PC-3 (cell line): Measurements from ENCODE around the gene ZNF45.

ENCODE experiments used
- EZH2 ChIP-seq: fragments of 300-600 bp; sonication (generic); IDR thresholded peaks from one replicate; pipeline ENCODE4 v1.6.1; 2017; ENCODE audit warnings: antibody characterized with exemption, mild to moderate bottlenecking, low read length; ENCODE audit not compliant: unreplicated experiment
- TF ChIP-seq, protein P1 (sequence below): fragments of 300-600 bp; sonication (generic); conservative IDR thresholded peaks from 2 replicates; pipeline ENCODE4 v1.5.1; 2017; ENCODE audit warnings: antibody characterized with exemption, low read depth, mild to moderate bottlenecking, low read length

DNA sequence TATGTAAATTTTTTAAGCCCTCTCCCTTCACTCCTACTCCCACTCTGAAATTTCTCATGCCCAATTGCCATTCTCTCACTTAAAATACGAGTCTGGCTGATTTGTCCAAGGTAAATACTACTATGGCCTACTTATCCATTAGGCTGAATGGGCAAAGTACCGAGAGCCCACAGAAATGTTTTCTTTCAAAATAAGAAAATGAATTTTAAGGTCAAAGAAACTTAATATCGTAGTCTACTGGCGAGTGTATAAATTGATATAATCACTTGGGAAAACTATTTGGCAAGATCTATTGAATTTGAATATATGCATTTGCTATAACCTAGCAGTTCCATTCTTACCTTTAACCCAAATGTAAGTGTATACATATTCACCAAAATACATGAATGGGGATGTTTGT lies 32.7 kb downstream of the ZNF45 start:
- TF ChIP-seq, protein P1, sequence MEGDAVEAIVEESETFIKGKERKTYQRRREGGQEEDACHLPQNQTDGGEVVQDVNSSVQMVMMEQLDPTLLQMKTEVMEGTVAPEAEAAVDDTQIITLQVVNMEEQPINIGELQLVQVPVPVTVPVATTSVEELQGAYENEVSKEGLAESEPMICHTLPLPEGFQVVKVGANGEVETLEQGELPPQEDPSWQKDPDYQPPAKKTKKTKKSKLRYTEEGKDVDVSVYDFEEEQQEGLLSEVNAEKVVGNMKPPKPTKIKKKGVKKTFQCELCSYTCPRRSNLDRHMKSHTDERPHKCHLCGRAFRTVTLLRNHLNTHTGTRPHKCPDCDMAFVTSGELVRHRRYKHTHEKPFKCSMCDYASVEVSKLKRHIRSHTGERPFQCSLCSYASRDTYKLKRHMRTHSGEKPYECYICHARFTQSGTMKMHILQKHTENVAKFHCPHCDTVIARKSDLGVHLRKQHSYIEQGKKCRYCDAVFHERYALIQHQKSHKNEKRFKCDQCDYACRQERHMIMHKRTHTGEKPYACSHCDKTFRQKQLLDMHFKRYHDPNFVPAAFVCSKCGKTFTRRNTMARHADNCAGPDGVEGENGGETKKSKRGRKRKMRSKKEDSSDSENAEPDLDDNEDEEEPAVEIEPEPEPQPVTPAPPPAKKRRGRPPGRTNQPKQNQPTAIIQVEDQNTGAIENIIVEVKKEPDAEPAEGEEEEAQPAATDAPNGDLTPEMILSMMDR, result no peak
- TF ChIP-seq EZH2, result no peak
